Motor neuron (in vitro differentiated cells): ENCODE data around the gene NUP188. TPM values are rescaled to one million over a fixed set of nuclear protein-coding genes. Genes with fewer than 3 reads are reported as not detected.

Source experiments
- ATAC-seq, 8 experiments: fragments of 200-7000 bp; cut with Tn5 transposase; replicated peaks in 6 of 8; 2 replicates each; pipeline ENCODE4 v1.8.0; 2021; ENCODE audit warnings: mild to moderate bottlenecking in 8 of 8, moderate library complexity in 8 of 8
- H3K27ac ChIP-seq, 2 donors: fragments of 250-450 bp; sonication (Bioruptor Pico); 2 replicates each; pipeline ENCODE4 v1.9.0; 2021; ENCODE audit warnings: antibody characterized with exemption in 2 of 2, mild to moderate bottlenecking in 2 of 2, moderate library complexity in 1 of 2
- H3K4me1 ChIP-seq, 2 donors: fragments of 250-450 bp; sonication (Bioruptor Pico); replicated peaks in 1 of 2; 2 replicates each; pipeline ENCODE4 v1.6.1; 2021; ENCODE audit warnings: antibody characterized with exemption in 2 of 2, mild to moderate bottlenecking in 2 of 2, moderate library complexity in 1 of 2
- H3K4me3 ChIP-seq, 5 donors: fragments of 250-450 bp; sonication (Bioruptor Pico); 2 replicates each; pipeline ENCODE4 v1.9.0; 2021; ENCODE audit warnings: antibody characterized with exemption in 5 of 5, mild to moderate bottlenecking in 5 of 5, moderate library complexity in 4 of 5
- WGBS, 10 experiments: fragments of 450-650 bp; shearing (Covaris generic); methylation state at CpG; one replicate each; pipeline ENCODE4 v1.0.0; 2022; 5-methylcytosine and 5-hydroxymethylcytosine counted together
- in situ Hi-C, 9 experiments: fragments of 400-800 bp; cut with MboI; loops; one replicate each; pipeline ENCODE4 v1.15.0; 2021; ENCODE audit warnings: low sequenced_read_pairs in 9 of 9, low pct_unique_long_range_greater_than_20kb in 2 of 9; ENCODE audit not compliant: unreplicated experiment in 9 of 9
- total RNA-seq, 8 experiments: library from RNA; unstranded; fragments of 300-600 nt; gene quantifications; 2 replicates each; pipeline versions ENCODE4 v1.2.3 to v1.2.4, GENCODE V29; 2022

The NUP188 gene, protein sequence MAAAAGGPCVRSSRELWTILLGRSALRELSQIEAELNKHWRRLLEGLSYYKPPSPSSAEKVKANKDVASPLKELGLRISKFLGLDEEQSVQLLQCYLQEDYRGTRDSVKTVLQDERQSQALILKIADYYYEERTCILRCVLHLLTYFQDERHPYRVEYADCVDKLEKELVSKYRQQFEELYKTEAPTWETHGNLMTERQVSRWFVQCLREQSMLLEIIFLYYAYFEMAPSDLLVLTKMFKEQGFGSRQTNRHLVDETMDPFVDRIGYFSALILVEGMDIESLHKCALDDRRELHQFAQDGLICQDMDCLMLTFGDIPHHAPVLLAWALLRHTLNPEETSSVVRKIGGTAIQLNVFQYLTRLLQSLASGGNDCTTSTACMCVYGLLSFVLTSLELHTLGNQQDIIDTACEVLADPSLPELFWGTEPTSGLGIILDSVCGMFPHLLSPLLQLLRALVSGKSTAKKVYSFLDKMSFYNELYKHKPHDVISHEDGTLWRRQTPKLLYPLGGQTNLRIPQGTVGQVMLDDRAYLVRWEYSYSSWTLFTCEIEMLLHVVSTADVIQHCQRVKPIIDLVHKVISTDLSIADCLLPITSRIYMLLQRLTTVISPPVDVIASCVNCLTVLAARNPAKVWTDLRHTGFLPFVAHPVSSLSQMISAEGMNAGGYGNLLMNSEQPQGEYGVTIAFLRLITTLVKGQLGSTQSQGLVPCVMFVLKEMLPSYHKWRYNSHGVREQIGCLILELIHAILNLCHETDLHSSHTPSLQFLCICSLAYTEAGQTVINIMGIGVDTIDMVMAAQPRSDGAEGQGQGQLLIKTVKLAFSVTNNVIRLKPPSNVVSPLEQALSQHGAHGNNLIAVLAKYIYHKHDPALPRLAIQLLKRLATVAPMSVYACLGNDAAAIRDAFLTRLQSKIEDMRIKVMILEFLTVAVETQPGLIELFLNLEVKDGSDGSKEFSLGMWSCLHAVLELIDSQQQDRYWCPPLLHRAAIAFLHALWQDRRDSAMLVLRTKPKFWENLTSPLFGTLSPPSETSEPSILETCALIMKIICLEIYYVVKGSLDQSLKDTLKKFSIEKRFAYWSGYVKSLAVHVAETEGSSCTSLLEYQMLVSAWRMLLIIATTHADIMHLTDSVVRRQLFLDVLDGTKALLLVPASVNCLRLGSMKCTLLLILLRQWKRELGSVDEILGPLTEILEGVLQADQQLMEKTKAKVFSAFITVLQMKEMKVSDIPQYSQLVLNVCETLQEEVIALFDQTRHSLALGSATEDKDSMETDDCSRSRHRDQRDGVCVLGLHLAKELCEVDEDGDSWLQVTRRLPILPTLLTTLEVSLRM (N-terminal part only)
- total RNA-seq: 10 to 100 TPM; 16.3 to 69.4 (median 21.6) TPM

DNA sequence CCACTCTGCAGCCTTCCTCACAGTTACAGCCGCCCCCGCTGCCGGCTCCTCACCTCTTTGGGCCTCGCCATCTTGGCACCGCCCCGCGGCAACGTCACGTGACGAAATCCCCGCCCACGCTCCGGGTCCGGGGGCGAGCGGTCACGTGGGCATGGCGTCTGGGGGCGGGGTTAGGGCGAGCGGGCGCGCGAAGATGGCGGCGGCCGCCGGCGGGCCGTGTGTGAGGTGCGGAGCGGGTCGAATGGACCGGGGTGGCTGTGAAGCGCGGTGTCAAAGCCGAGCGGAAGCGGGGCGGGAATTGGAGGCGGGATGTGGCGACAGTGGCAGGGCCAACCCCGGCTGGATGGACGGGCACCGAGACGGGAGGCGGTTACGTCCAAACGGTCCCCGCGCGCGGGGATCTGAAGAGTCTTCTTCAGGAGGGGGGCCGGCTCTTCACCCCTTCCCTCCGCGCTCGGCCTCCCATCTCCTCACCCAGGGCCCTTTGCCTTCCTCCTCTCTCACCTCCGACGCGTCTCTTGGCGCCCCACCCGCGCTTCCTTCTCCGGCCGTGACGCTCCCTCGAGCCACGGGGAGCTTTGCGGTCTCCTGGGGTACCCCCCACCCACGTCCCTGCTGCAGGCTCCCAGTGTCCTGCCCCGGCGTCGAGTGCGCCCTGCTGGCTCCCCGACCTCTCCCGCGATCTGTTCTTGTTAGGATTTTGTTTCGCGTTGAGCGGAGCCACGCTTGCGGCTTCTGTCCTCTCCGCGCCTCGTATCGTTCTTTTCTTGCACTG is at the start of gene NUP188, which contains the start of gene DOLK:
NUP188 (plus strand) TSS at position 173 of the 775 bp plus-strand sequence; CDS start at position 194, 21 bp downstream.
DOLK (minus strand) TSS at position 77 of the 775 bp plus-strand sequence. CDS start 300 bp downstream, outside the sequence.
- peak; percentile 75 to 88 (median 84) for ATAC-seq
- 0 to 5% (median 1%) methylated on average over 3 to 13 of the region's 86 CpGs; no CpG with 5 or more reads in 6 of the 10 experiments for WGBS, 10 experiments
- Histone ChIP-seq H3K4me3 (peak within 1 kb of the TSS; percentile 69 to 89 (median 83)), H3K4me1 (peaks cover 5 to 10% of the 10 kb centered on the region in 2 donors), H3K27ac (peak within 1 kb of the TSS; percentile 72 to 85)
- in situ Hi-C loops: no loop called here

DNA sequence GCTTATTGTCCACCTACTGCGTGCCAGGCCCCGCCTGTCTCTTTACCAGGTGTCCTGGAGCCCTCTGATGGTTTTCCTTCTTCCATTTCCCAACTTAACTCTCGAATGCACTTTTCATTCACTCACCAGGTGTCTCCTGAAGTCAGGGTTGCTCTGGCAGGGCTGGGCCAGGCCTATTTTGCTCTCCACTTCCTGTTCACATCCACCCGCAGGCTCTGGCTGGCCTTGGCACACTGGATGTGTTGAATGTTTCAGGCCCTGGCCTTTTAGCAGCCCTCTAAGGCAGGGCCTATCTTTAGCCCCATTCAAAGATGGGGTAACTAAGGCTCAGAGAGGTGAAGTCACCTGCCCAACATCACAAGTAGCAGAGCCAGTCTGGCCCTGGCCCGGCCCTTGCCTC is 49.1 kb upstream of the NUP188 start:
- H3K4me3 ChIP-seq: no peak overlapping the region
- WGBS, 10 experiments: 87 to 100% (median 91%) methylated on average over 1 to 5 of the region's 5 CpGs; no CpG with 5 or more reads in 4 of the 10 experiments
- H3K4me1 ChIP-seq: no peaks in the 10 kb centered on the region
- no peak overlapping the region for H3K27ac ChIP-seq
- ATAC-seq: no peak
- in situ Hi-C loops: no loop called here

DNA sequence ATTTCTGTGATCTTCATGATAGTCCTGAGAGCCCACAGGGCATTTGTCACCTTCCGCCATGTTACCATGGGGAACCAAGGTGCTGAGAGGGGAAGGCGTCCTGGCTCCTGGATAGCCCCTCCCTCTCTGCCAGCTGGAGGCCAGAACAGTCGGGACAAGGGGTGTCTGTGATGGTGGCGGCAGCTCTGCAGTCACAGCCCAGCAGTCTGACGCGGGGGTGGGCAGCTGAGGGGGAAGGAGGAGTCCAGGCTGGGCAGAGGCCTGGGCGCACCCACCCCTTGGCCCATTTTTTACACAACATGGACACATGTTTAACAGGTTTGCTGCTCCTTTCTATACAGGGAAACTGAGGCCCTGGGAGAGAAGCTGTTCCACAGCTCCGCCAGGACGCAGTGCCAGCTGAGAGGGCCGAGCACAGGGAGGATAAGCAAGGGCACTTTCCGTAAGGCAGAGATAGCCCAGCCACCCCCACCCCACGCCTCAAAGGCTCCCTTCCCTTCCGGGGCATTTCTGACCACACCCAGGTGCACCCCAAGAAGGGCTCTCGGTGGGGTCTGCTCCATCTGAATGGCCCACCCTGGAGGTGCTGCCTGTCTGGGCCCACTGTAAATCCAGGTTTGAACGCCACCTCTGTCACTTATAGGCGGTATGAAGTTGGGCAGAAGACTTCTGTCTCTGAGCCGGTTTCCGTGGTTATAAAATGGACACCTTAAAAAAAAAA is 48.5 kb upstream of the NUP188 start:
- in situ Hi-C loops: no loop called here
- Histone ChIP-seq H3K27ac (no peak overlapping the region), H3K4me3 (no peak overlapping the region), H3K4me1 (no peaks in the 10 kb centered on the region)
- ATAC-seq: no peak
- WGBS, 10 experiments: 48 to 100% (median 93%) methylated on average over 2 to 3 of the region's 18 CpGs; no CpG with 5 or more reads in 6 of the 10 experiments

DNA sequence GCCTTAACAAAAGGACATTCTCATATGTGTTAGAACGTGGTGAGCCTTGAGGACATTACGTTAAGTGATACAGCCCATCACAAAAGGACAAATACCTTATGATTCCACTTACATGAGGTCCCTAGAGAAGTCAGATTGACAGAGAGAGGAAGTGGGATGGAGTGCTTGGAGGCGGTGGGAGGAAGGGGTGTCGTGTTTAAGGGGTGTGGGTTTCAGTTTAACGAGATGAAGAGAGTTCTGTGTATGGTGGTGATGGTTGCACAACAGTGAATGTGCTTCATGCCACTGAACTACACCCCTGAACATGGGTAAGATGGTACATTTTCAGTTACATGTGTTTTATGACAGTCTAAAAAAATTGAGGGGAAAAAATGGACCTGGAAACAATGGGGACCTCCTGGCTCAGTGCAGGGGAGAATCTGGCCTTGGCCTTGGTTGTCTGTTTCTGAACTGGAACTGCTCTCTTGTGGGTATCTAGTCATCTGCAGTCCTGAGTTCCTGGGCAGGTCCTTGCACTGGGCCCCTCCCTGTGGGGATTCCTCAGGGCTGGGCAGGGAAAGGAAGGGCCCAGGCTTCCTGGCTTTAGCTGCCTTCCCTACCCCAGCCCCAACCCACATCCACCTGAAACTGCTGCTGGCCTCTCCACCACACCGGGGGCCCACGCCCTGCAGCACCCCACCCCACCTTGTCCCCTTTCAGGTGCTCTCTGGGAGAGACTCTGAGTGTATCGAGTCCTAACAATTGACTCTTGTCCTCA is 47.8 kb upstream of the NUP188 start:
- in situ Hi-C loops: no loop called here
- 10 to 100% (median 62%) methylated on average over 1 to 5 of the region's 8 CpGs; no CpG with 5 or more reads in 4 of the 10 experiments for WGBS, 10 experiments
- Histone ChIP-seq H3K4me3 (no peak overlapping the region), H3K27ac (no peak overlapping the region), H3K4me1 (no peaks in the 10 kb centered on the region)
- ATAC-seq: peak in 3 of 8 experiments; percentile 67 to 78 (median 72)

DNA sequence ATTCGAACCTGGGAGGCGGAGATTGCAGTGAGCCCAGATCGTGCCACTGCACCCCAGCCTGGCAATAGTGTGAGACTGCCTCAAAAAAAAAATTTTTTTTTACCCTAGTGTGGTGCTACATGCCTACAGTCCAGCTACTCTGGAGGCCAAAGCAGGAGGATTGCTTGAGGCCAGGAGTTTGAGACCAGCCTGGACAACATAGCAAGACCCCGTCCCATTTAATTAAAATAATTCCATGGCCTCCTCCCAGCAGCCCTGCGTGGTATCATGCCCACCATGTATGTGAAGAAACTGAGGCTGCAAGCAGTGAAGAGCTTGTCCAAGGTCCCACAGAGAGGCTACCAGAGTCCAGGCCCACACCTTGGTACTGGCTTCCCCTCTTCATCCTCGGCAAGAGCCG is 46.1 kb upstream of the NUP188 start:
- ATAC-seq: no peak
- WGBS, 10 experiments: 80 to 100% (median 100%) methylated on average over 1 to 4 of the region's 7 CpGs; no CpG with 5 or more reads in 2 of the 10 experiments
- Histone ChIP-seq H3K27ac (no peak overlapping the region), H3K4me1 (no peaks in the 10 kb centered on the region), H3K4me3 (no peak overlapping the region)
- in situ Hi-C loops: no loop called here

DNA sequence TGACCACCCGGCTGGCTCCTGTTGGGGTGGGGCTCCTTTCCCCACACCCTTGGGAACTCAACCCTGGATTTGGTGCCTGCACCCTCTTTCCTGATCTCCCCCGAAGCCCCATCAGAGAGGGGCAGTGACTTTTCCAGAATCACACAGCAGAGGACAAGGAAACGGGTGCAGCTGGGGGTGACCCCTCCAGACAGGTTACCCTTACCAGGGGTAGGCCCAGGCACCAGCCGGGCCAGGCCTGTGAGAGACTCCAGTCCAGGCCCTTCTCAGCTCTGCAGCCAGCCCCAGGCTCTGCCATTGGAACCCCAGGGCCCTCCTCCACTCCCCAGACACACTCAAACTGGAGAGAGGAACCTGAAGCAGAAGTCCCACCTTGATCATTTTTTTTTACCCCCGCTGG is 45.7 kb upstream of the NUP188 start:
- Histone ChIP-seq H3K4me3 (no peak overlapping the region), H3K27ac (no peak overlapping the region), H3K4me1 (no peaks in the 10 kb centered on the region)
- WGBS, 10 experiments: 70 to 90% methylated on average over 2 of the region's 5 CpGs; no CpG with 5 or more reads in 8 of the 10 experiments
- in situ Hi-C loops: no loop called here
- ATAC-seq: no peak

DNA sequence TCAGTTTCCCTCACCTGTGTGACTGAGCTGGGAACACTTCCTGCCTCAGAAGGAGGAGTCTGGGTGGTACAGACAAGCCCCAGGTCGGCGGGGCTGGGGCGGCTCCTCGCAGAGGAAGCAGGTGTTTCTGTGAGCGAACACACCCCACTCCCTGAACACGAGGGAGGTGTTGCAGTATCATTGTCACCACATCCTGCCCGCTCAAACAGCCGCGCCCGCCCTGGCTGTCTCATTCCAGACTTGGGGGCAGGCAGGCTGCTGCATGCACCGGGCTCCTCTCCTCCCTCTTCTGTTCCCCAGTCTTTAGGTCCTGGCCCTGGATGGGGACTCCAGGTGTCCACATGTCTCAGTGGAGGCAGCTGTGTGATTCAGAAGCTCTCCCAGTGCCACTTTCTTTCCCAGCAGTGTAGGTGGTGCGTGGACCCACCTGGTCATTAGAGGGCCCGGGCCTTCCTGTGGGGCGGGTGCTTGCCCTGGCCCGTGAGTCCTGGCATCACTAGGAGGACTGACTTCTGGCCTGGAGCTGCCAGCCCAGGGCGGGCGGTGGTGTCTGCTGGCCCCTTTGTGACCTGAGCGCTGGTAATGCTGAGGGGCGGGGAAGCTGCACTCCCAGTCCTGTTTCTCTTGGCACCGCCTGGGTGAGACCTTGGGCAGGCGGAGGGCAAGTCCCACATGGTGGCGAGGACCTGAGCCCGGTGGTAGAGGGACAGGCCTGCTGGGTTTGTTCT is 45.0 kb upstream of the NUP188 start:
- 30 to 100% (median 65%) methylated on average over 1 to 7 of the region's 23 CpGs; no CpG with 5 or more reads in 4 of the 10 experiments for WGBS, 10 experiments
- no peak overlapping the region for H3K4me3 ChIP-seq
- H3K27ac ChIP-seq: no peak overlapping the region

DNA sequence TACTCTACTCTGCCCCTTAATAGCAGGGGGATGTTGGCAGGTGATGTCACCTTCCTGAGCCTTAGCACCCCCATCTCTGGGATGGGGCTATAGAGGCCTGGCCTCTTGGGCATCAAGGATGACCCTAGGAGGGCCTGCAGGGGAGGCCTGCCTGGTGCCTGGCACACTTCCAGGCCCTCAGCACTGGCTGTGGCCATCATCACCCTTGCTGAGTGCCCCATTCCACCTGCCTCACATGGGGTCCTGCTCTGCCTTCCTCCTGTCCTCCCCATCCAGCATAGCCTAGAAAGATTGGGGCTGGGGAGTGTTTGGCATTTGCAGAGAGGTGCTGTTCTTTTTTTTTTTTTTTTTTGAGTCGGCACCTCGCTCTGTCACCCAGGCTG is 44.4 kb upstream of the NUP188 start:
- ATAC-seq: no peak
- Histone ChIP-seq H3K4me1 (no peaks in the 10 kb centered on the region), H3K27ac (no peak overlapping the region), H3K4me3 (no peak overlapping the region)
- in situ Hi-C loops: no loop called here
- no CpG with 5 or more reads among the region's 2 CpGs for WGBS, 10 experiments

More for the DNA sequence above, 45.0 kb upstream of the NUP188 start:
- in situ Hi-C loops: no loop called here
- peak in 1 of 8 experiments; percentile 13 for ATAC-seq
- no peaks in the 10 kb centered on the region for H3K4me1 ChIP-seq

DNA sequence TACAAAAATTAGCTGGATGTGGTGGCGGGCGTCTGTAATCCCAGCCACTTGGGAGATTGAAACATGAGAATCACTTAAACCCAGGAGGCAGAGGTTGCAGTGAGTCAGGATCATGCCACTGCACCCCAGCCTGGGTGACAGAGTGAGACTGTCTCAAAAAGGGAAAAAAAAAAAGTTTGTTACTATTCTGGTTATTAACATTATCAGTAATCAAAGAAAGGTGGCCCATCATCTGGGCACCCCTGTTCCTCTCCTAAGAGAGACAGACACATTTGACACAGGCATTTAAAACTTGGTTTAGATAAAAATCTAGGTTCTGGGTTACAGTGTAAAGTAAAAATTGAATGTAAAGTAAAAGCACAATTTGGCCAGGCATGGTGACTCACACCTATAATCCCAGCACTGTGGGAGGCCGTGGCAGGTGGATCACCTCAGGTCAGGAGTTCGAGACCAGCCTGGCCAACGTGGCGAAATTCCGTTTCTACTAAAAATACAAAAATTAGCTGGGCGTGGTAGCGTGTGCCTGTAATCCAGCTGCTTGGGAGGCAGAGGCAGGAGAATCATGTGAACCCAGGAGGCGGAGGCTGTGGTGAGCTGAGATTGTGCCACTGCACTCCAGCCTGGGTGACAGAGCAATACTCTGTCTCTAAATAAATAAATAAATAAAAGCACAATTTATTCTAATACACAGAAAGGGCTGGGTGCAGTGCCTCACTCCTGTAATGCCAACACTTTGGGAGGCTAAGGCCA is 43.5 kb upstream of the NUP188 start:
- in situ Hi-C loops: no loop called here
- WGBS, 10 experiments: 43 to 100% (median 94%) methylated on average over 1 to 8 of the region's 10 CpGs; no CpG with 5 or more reads in 1 of the 10 experiments
- Histone ChIP-seq H3K4me1 (no peaks in the 10 kb centered on the region), H3K4me3 (no peak overlapping the region), H3K27ac (no peak overlapping the region)
- peak in 1 of 8 experiments; percentile 9 for ATAC-seq

DNA sequence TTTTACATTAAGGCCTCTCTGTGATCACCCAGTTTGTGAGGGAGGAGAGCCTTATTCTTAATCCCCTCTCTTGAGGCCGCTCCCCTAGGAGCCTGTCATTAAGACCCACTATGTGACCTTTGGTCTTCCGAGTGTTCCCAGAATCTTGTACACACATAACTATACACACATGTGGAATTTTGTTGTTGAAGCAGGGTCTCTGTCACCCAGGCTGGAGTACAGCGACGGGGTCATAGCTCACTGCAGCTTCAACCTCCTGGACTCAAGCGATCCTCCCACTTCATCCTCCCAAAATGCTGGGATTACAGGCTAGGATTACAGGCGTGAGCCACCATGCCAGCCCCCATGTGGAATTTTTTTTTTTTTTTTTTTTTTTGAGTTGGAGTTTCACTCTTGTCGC is 41.5 kb upstream of the NUP188 start:
- no peaks in the 10 kb centered on the region for H3K4me1 ChIP-seq
- H3K27ac ChIP-seq: no peak overlapping the region
- in situ Hi-C loops: no loop called here
- ATAC-seq: no peak
- 70 to 100% (median 88%) methylated on average over 1 to 5 of the region's 7 CpGs; no CpG with 5 or more reads in 2 of the 10 experiments for WGBS, 10 experiments
- no peak overlapping the region for H3K4me3 ChIP-seq
